ENCODE measurements around the gene ACKR1. TPM values are rescaled to one million over a fixed set of nuclear protein-coding genes. Genes with fewer than 3 reads are reported as not detected.

The ACKR1 gene
- total RNA-seq, 2 experiments from 2014 or later: not detected

GRCh38 chr1:159173320-159173719 lies 31.4 kb upstream of the ACKR1 start:
- Mint-ChIP-seq H3K4me1 (ENCODE audit: low read depth) (peaks cover 3% of the 10 kb centered on the region), H3K27ac (no peak overlapping the region), H3K36me3 (ENCODE audit: low read depth) (no peaks in the 10 kb centered on the region), H3K4me3 (no peak overlapping the region), H3K9me3 (no peaks in the 10 kb centered on the region), H3K27me3 (ENCODE audit: low read depth) (peaks cover 57% of the 10 kb centered on the region)
- intact Hi-C loops (cut with micrococcal nuclease): no loop called here
- DNase-seq: no peak
- CTCF ChIA-PET: no interaction called here

- Mint-ChIP-seq H3K27ac (no peak overlapping the region), H3K27me3 (ENCODE audit: low read depth) (peaks cover 44% of the 10 kb centered on the region), H3K36me3 (ENCODE audit: low read depth) (no peaks in the 10 kb centered on the region), H3K4me1 (ENCODE audit: low read depth) (peaks cover 3% of the 10 kb centered on the region), H3K9me3 (no peaks in the 10 kb centered on the region), H3K4me3 (no peak overlapping the region)
- intact Hi-C loops (cut with micrococcal nuclease): no loop called here
- no peak for DNase-seq
- CTCF ChIA-PET: interaction anchor here (1.0 kb wide), 1 partner anchor 19 kb away, joined by 3 read pairs; no protein-coding TSS in a partner anchor
Measured at GRCh38 chr1:159175571-159175970, 29.1 kb upstream of the ACKR1 start.

GRCh38 chr1:159177272-159177907 lies 27.3 kb upstream of the ACKR1 start:
- Mint-ChIP-seq H3K4me3 (no peak overlapping the region), H3K27ac (no peak overlapping the region), H3K27me3 (ENCODE audit: low read depth) (peaks cover 48% of the 10 kb centered on the region), H3K9me3 (no peaks in the 10 kb centered on the region), H3K36me3 (ENCODE audit: low read depth) (no peaks in the 10 kb centered on the region), H3K4me1 (ENCODE audit: low read depth) (no peaks in the 10 kb centered on the region)
- DNase-seq: peak; percentile 64
- CTCF ChIA-PET: no interaction called here
- intact Hi-C loops (cut with micrococcal nuclease): no loop called here

- intact Hi-C loops (cut with micrococcal nuclease): no loop called here
- DNase-seq: no peak
- Mint-ChIP-seq H3K4me3 (no peak overlapping the region), H3K4me1 (ENCODE audit: low read depth) (no peaks in the 10 kb centered on the region), H3K36me3 (ENCODE audit: low read depth) (no peaks in the 10 kb centered on the region), H3K27me3 (ENCODE audit: low read depth) (peaks cover 49% of the 10 kb centered on the region), H3K27ac (no peak overlapping the region), H3K9me3 (no peaks in the 10 kb centered on the region)
- CTCF ChIA-PET: no interaction called here
Measured at GRCh38 chr1:159179906-159180305, 24.8 kb upstream of the ACKR1 start.

GRCh38 chr1:159180516-159180915 lies 24.2 kb upstream of the ACKR1 start:
- Mint-ChIP-seq H3K27me3 (ENCODE audit: low read depth) (peaks cover 48% of the 10 kb centered on the region), H3K36me3 (ENCODE audit: low read depth) (no peaks in the 10 kb centered on the region), H3K9me3 (no peaks in the 10 kb centered on the region), H3K4me3 (no peak overlapping the region), H3K27ac (no peak overlapping the region), H3K4me1 (ENCODE audit: low read depth) (no peaks in the 10 kb centered on the region)
- intact Hi-C loops (cut with micrococcal nuclease): no loop called here
- no peak for DNase-seq
- CTCF ChIA-PET: no interaction called here

- no peaks in the 10 kb centered on the region for H3K36me3 Mint-ChIP-seq (ENCODE audit: low read depth)
- H3K27me3 Mint-ChIP-seq (ENCODE audit: low read depth): peaks cover 50% of the 10 kb centered on the region
- H3K27ac Mint-ChIP-seq: no peak overlapping the region
Measured at GRCh38 chr1:159181328-159182024, 23.2 kb upstream of the ACKR1 start.

GRCh38 chr1:159184201-159184600 lies 20.5 kb upstream of the ACKR1 start:
- CTCF ChIA-PET: interaction anchor here (1.2 to 1.7 kb wide), 3 partner anchors 12 to 27 kb away, joined by 3 to 4 read pairs (median 4); no protein-coding TSS in a partner anchor
- H3K36me3 Mint-ChIP-seq (ENCODE audit: low read depth): no peaks in the 10 kb centered on the region
- no peaks in the 10 kb centered on the region for H3K9me3 Mint-ChIP-seq
- no peak for DNase-seq
- intact Hi-C loops (cut with micrococcal nuclease): no loop called here
- H3K4me1 Mint-ChIP-seq (ENCODE audit: low read depth): peaks cover 6% of the 10 kb centered on the region
- H3K4me3 Mint-ChIP-seq: no peak overlapping the region
- H3K27ac Mint-ChIP-seq: no peak overlapping the region
- peaks cover 65% of the 10 kb centered on the region for H3K27me3 Mint-ChIP-seq (ENCODE audit: low read depth)

More at GRCh38 chr1:159181328-159182024, 23.2 kb upstream of the ACKR1 start:
- DNase-seq: no peak
- Mint-ChIP-seq H3K9me3 (no peaks in the 10 kb centered on the region), H3K4me3 (no peak overlapping the region), H3K4me1 (ENCODE audit: low read depth) (no peaks in the 10 kb centered on the region)
- intact Hi-C loops (cut with micrococcal nuclease): no loop called here
- CTCF ChIA-PET: interaction anchor here (0.5 to 1.1 kb wide), 3 partner anchors 15 to 385 kb away, joined by 3 to 4 read pairs (median 4); no protein-coding TSS in a partner anchor

GRCh38 chr1:159185121-159185520 lies 19.6 kb upstream of the ACKR1 start:
- no peak overlapping the region for H3K4me3 Mint-ChIP-seq
- no peaks in the 10 kb centered on the region for H3K36me3 Mint-ChIP-seq (ENCODE audit: low read depth)
- H3K4me1 Mint-ChIP-seq (ENCODE audit: low read depth): peaks cover 6% of the 10 kb centered on the region

GRCh38 chr1:159187033-159187432 lies 17.6 kb upstream of the ACKR1 start:
- Mint-ChIP-seq H3K4me1 (ENCODE audit: low read depth) (peaks cover 6% of the 10 kb centered on the region), H3K27ac (no peak overlapping the region)

More at GRCh38 chr1:159185121-159185520, 19.6 kb upstream of the ACKR1 start:
- H3K27ac Mint-ChIP-seq: no peak overlapping the region
- H3K9me3 Mint-ChIP-seq: no peaks in the 10 kb centered on the region
- CTCF ChIA-PET: interaction anchor here (1.2 kb wide), 1 partner anchor 26 kb away, joined by 3 read pairs; no protein-coding TSS in a partner anchor
- intact Hi-C loops (cut with micrococcal nuclease): no loop called here
- peaks cover 72% of the 10 kb centered on the region for H3K27me3 Mint-ChIP-seq (ENCODE audit: low read depth)
- DNase-seq: no peak

GRCh38 chr1:159187647-159188374 lies 16.9 kb upstream of the ACKR1 start:
- Mint-ChIP-seq H3K4me1 (ENCODE audit: low read depth) (peaks cover 6% of the 10 kb centered on the region), H3K27me3 (ENCODE audit: low read depth) (peaks cover 70% of the 10 kb centered on the region), H3K36me3 (ENCODE audit: low read depth) (no peaks in the 10 kb centered on the region), H3K9me3 (no peaks in the 10 kb centered on the region), H3K4me3 (no peak overlapping the region), H3K27ac (no peak overlapping the region)
- no peak for DNase-seq
- intact Hi-C loops (cut with micrococcal nuclease): no loop called here
- CTCF ChIA-PET: no interaction called here

More at GRCh38 chr1:159187033-159187432, 17.6 kb upstream of the ACKR1 start:
- CTCF ChIA-PET: no interaction called here
- no peak for DNase-seq
- H3K4me3 Mint-ChIP-seq: no peak overlapping the region
- intact Hi-C loops (cut with micrococcal nuclease): no loop called here
- no peaks in the 10 kb centered on the region for H3K36me3 Mint-ChIP-seq (ENCODE audit: low read depth)
- no peaks in the 10 kb centered on the region for H3K9me3 Mint-ChIP-seq
- peaks cover 67% of the 10 kb centered on the region for H3K27me3 Mint-ChIP-seq (ENCODE audit: low read depth)

DNA sequence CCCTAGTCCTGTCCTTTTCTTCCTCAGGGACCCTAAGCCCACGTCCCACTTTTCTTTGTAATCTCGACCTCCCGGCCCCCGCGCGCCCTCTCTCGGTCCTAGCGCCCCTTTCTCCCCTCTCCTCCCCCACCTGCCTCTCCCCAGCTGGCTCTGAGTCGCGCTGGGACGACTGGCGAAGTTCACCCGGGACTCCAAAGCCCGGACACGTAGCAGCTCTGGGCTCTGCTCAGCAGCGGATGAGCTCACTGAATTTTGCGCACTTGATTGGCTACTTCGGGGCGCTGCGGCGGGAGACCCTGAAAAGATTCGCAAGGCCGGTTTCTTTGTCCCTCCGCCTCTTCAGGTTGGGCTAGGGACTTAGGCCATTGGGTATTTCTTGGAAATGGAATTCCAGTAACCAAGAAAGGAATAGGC lies 16.3 kb upstream of the ACKR1 start:
- Mint-ChIP-seq H3K4me1 (ENCODE audit: low read depth) (peaks cover 6% of the 10 kb centered on the region), H3K27me3 (ENCODE audit: low read depth) (peaks cover 70% of the 10 kb centered on the region), H3K27ac (no peak overlapping the region), H3K9me3 (no peaks in the 10 kb centered on the region), H3K4me3 (no peak overlapping the region), H3K36me3 (ENCODE audit: low read depth) (no peaks in the 10 kb centered on the region)
- peak; percentile 10 for DNase-seq
- CTCF ChIA-PET: interaction anchor here (0.7 kb wide), 1 partner anchor 26 kb away, joined by 3 read pairs; no protein-coding TSS in a partner anchor
- intact Hi-C loops (cut with micrococcal nuclease): no loop called here

GRCh38 chr1:159190441-159190840 lies 14.2 kb upstream of the ACKR1 start:
- intact Hi-C loops (cut with micrococcal nuclease): no loop called here
- Mint-ChIP-seq H3K9me3 (no peaks in the 10 kb centered on the region), H3K27me3 (ENCODE audit: low read depth) (peaks cover 58% of the 10 kb centered on the region), H3K4me3 (no peak overlapping the region), H3K36me3 (ENCODE audit: low read depth) (no peaks in the 10 kb centered on the region), H3K27ac (no peak overlapping the region), H3K4me1 (ENCODE audit: low read depth) (peaks cover 6% of the 10 kb centered on the region)
- DNase-seq: no peak
- CTCF ChIA-PET: no interaction called here
